Neural progenitor cell (in vitro differentiated cells): ENCODE results near the gene GRHL1. TPM values are rescaled to one million over a fixed set of nuclear protein-coding genes. Genes with fewer than 3 reads are reported as not detected.

Experiments used
- DNase-seq: peaks from one replicate; pipeline ENCODE4 v3.0.0-alpha.2; 2016; ENCODE audit warnings: low spot score
- H2AFZ ChIP-seq: fragments of 200-600 bp; sonication (generic); replicated peaks from 2 replicates; pipeline ENCODE4 v1.6.1; 2016; ENCODE audit warnings: antibody characterized with exemption
- H3F3A ChIP-seq: fragments of 200-600 bp; sonication (generic); 2 replicates; pipeline ENCODE4 v1.6.1; 2016; ENCODE audit warnings: antibody characterized with exemption, low read depth
- H3K27ac ChIP-seq: fragments of 200-600 bp; sonication (generic); 2 replicates; pipeline ENCODE4 v1.5.1; 2016; ENCODE audit warnings: mild to moderate bottlenecking
- H3K27me3 ChIP-seq: fragments of 200-600 bp; sonication (generic); 2 replicates; pipeline ENCODE4 v1.6.1; 2016; ENCODE audit warnings: mild to moderate bottlenecking, moderate library complexity
- H3K36me3 ChIP-seq: fragments of 200-600 bp; sonication (generic); 2 replicates; pipeline ENCODE4 v1.5.1; 2016
- H3K4me1 ChIP-seq: fragments of 200-600 bp; sonication (generic); 2 replicates; pipeline ENCODE4 v1.6.1; 2016; ENCODE audit warnings: mixed run types
- H3K4me2 ChIP-seq: fragments of 200-600 bp; sonication (generic); 2 replicates; pipeline ENCODE4 v1.6.1; 2016
- H3K4me3 ChIP-seq: fragments of 200-600 bp; sonication (generic); 2 replicates; pipeline ENCODE4 v1.5.1; 2016
- H3K79me2 ChIP-seq: fragments of 200-600 bp; sonication (generic); 2 replicates; pipeline ENCODE4 v1.6.1; 2016; ENCODE audit warnings: low read depth
- H3K9ac ChIP-seq: fragments of 200-600 bp; sonication (generic); 2 replicates; pipeline ENCODE4 v1.6.1; 2016
- H3K9me3 ChIP-seq: fragments of 200-600 bp; sonication (generic); 2 replicates; pipeline ENCODE4 v1.5.1; 2016; ENCODE audit warnings: low read depth
- H4K20me1 ChIP-seq: fragments of 200-600 bp; sonication (generic); 2 replicates; pipeline ENCODE4 v1.6.1; 2016; ENCODE audit warnings: low read depth
- H3K27ac Mint-ChIP-seq: 3 replicates; pipeline ENCODE4 v1.8.0; 2021; ENCODE audit warnings: mixed read lengths
- H3K27me3 Mint-ChIP-seq: 2 replicates; pipeline ENCODE4 v1.8.0; 2022; ENCODE audit warnings: low read depth, mild to moderate bottlenecking, inconsistent platforms, moderate library complexity, mixed read lengths; ENCODE audit not compliant: insufficient read depth
- H3K36me3 Mint-ChIP-seq: 3 replicates; pipeline ENCODE4 v1.8.0; 2021; ENCODE audit warnings: mixed read lengths
- H3K4me1 Mint-ChIP-seq: 3 replicates; pipeline ENCODE4 v1.8.0; 2021; ENCODE audit warnings: mixed read lengths
- H3K4me3 Mint-ChIP-seq: 3 replicates; pipeline ENCODE4 v1.8.0; 2021; ENCODE audit warnings: mild to moderate bottlenecking, moderate library complexity, mixed read lengths
- H3K9me3 Mint-ChIP-seq: 3 replicates; pipeline ENCODE4 v1.8.0; 2020; ENCODE audit warnings: mixed read lengths
- CTCF ChIP-seq: fragments of 200-600 bp; sonication (generic); IDR thresholded peaks from 2 replicates; pipeline ENCODE4 v1.5.1; 2017; ENCODE audit warnings: antibody characterized with exemption, mild to moderate bottlenecking
- EZH2 ChIP-seq: fragments of 200-600 bp; sonication (generic); IDR thresholded peaks from 2 replicates; pipeline ENCODE4 v1.6.1; 2017; ENCODE audit warnings: antibody characterized with exemption, mild to moderate bottlenecking, moderate library complexity
- EZH2phosphoT487 ChIP-seq: fragments of 200-600 bp; sonication (generic); IDR thresholded peaks from 2 replicates; pipeline ENCODE4 v1.6.1; 2017; ENCODE audit warnings: antibody characterized with exemption
- total RNA-seq: library from RNA; depleted of rRNA; stranded (reverse); fragments of >200 nt; gene quantifications from 2 replicates; pipeline ENCODE4 v1.2.3, GENCODE V29; 2015; ENCODE audit warnings: low replicate concordance

The GRHL1 gene
- total RNA-seq, 1 donor from 2014 or later = 5.8 TPM

GRCh38 chr2:9999693-10000092, 48.2 kb downstream of the GRHL1 start:
- Mint-ChIP-seq H3K4me3 (no peak overlapping the region), H3K36me3 (no peaks in the 10 kb centered on the region), H3K4me1 (peaks cover 15% of the 10 kb centered on the region), H3K9me3 (no peaks in the 10 kb centered on the region), H3K27me3 (peaks cover 11% of the 10 kb centered on the region), H3K27ac (no peak overlapping the region)
- no peaks in the 10 kb centered on the region for H3K27me3 ChIP-seq
- no peak overlapping the region for H3K4me3 ChIP-seq
- H3K9me3 ChIP-seq = no peaks in the 10 kb centered on the region
- no peaks in the 10 kb centered on the region for H3K36me3 ChIP-seq
- H2AFZ ChIP-seq = no peak overlapping the region
- H3K4me1 ChIP-seq = no peaks in the 10 kb centered on the region
- no peak for TF ChIP-seq EZH2phosphoT487
- TF ChIP-seq EZH2 = no peak
- TF ChIP-seq CTCF = no peak
- H3K9ac ChIP-seq = no peak overlapping the region
- no peaks in the 10 kb centered on the region for H4K20me1 ChIP-seq
- H3K4me2 ChIP-seq = no peak overlapping the region
- H3K79me2 ChIP-seq = no peaks in the 10 kb centered on the region
- H3K27ac ChIP-seq = no peak overlapping the region
- DNase-seq = no peak
- H3F3A ChIP-seq = no peaks in the 10 kb centered on the region

GRCh38 chr2:10000541-10000940, 49.0 kb downstream of the GRHL1 start:
- no peak overlapping the region for H3K4me2 ChIP-seq
- Mint-ChIP-seq H3K27ac (no peak overlapping the region), H3K9me3 (no peaks in the 10 kb centered on the region), H3K27me3 (peaks cover 9% of the 10 kb centered on the region), H3K4me3 (no peak overlapping the region), H3K4me1 (peaks cover 15% of the 10 kb centered on the region), H3K36me3 (no peaks in the 10 kb centered on the region)
- no peak overlapping the region for H2AFZ ChIP-seq
- no peaks in the 10 kb centered on the region for H3K27me3 ChIP-seq
- no peaks in the 10 kb centered on the region for H4K20me1 ChIP-seq
- H3K4me3 ChIP-seq = no peak overlapping the region
- no peaks in the 10 kb centered on the region for H3K9me3 ChIP-seq
- no peaks in the 10 kb centered on the region for H3K4me1 ChIP-seq
- no peak for DNase-seq
- TF ChIP-seq CTCF = no peak
- TF ChIP-seq EZH2 = no peak
- TF ChIP-seq EZH2phosphoT487 = no peak
- H3K36me3 ChIP-seq = no peaks in the 10 kb centered on the region
- no peak overlapping the region for H3K9ac ChIP-seq
- H3K27ac ChIP-seq = no peak overlapping the region
- no peaks in the 10 kb centered on the region for H3F3A ChIP-seq
- no peaks in the 10 kb centered on the region for H3K79me2 ChIP-seq

- H3K4me1 Mint-ChIP-seq = peaks cover 6% of the 10 kb centered on the region
- H3K36me3 ChIP-seq = no peaks in the 10 kb centered on the region
- H3K4me3 Mint-ChIP-seq = no peak overlapping the region
- H3K4me3 ChIP-seq = no peak overlapping the region
- no peak overlapping the region for H2AFZ ChIP-seq
- no peak overlapping the region for H3K9ac ChIP-seq
- H3K9me3 Mint-ChIP-seq = no peaks in the 10 kb centered on the region
- H3K36me3 Mint-ChIP-seq = no peaks in the 10 kb centered on the region
- H3K4me1 ChIP-seq = no peaks in the 10 kb centered on the region
- no peak overlapping the region for H3K27ac Mint-ChIP-seq
- H3K27me3 Mint-ChIP-seq = peaks cover 11% of the 10 kb centered on the region
- no peak for TF ChIP-seq EZH2phosphoT487
- no peak for TF ChIP-seq EZH2
- no peak for TF ChIP-seq CTCF
- no peaks in the 10 kb centered on the region for H3K79me2 ChIP-seq
- H3F3A ChIP-seq = no peaks in the 10 kb centered on the region
- H3K27me3 ChIP-seq = no peaks in the 10 kb centered on the region
- H3K4me2 ChIP-seq = no peak overlapping the region
- H4K20me1 ChIP-seq = no peaks in the 10 kb centered on the region
- H3K9me3 ChIP-seq = no peaks in the 10 kb centered on the region
- no peak for DNase-seq
- no peak overlapping the region for H3K27ac ChIP-seq
Observed at GRCh38 chr2:10001586-10001985, 50.1 kb downstream of the GRHL1 start.

GRCh38 chr2:10002109-10002508, 50.6 kb downstream of the GRHL1 start:
- no peak overlapping the region for H3K9ac ChIP-seq
- H3K36me3 ChIP-seq = no peaks in the 10 kb centered on the region
- Mint-ChIP-seq H3K4me3 (no peak overlapping the region), H3K27me3 (peaks cover 9% of the 10 kb centered on the region), H3K36me3 (no peaks in the 10 kb centered on the region), H3K9me3 (no peaks in the 10 kb centered on the region), H3K27ac (no peak overlapping the region), H3K4me1 (peaks cover 6% of the 10 kb centered on the region)
- H3K79me2 ChIP-seq = no peaks in the 10 kb centered on the region
- no peak overlapping the region for H3K4me3 ChIP-seq
- H3K27me3 ChIP-seq = no peaks in the 10 kb centered on the region
- no peak for DNase-seq
- no peaks in the 10 kb centered on the region for H3F3A ChIP-seq
- H2AFZ ChIP-seq = no peak overlapping the region
- no peaks in the 10 kb centered on the region for H3K4me1 ChIP-seq
- TF ChIP-seq EZH2 = no peak
- no peak for TF ChIP-seq CTCF
- TF ChIP-seq EZH2phosphoT487 = no peak
- no peak overlapping the region for H3K27ac ChIP-seq
- no peaks in the 10 kb centered on the region for H3K9me3 ChIP-seq
- no peaks in the 10 kb centered on the region for H4K20me1 ChIP-seq
- H3K4me2 ChIP-seq = no peak overlapping the region
